ENCODE measurements around the gene IL21R. TPM values are rescaled to one million over a fixed set of nuclear protein-coding genes. Genes with fewer than 3 reads are reported as not detected.

IL21R gene
- total RNA-seq, 4 donors from 2014 or later = 0.23 to 0.40 (median 0.25) TPM; not detected in 1

- peak overlapping the region in 1 of 2 donors; percentile 13 for H3K4me3 ChIP-seq
- no peak overlapping the region for H3K27ac ChIP-seq
- H3K4me1 ChIP-seq = peaks cover 0 to 12% (median 2%) of the 10 kb centered on the region in 3 donors
- no peaks in the 10 kb centered on the region for H3K36me3 ChIP-seq
- WGBS, 2 donors (ENCODE audit: low coverage in 1 of 2) = 53 to 60% methylated on average over 2 to 8 of the region's 8 CpGs
- TF ChIP-seq, protein P1, sequence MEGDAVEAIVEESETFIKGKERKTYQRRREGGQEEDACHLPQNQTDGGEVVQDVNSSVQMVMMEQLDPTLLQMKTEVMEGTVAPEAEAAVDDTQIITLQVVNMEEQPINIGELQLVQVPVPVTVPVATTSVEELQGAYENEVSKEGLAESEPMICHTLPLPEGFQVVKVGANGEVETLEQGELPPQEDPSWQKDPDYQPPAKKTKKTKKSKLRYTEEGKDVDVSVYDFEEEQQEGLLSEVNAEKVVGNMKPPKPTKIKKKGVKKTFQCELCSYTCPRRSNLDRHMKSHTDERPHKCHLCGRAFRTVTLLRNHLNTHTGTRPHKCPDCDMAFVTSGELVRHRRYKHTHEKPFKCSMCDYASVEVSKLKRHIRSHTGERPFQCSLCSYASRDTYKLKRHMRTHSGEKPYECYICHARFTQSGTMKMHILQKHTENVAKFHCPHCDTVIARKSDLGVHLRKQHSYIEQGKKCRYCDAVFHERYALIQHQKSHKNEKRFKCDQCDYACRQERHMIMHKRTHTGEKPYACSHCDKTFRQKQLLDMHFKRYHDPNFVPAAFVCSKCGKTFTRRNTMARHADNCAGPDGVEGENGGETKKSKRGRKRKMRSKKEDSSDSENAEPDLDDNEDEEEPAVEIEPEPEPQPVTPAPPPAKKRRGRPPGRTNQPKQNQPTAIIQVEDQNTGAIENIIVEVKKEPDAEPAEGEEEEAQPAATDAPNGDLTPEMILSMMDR (IDR thresholded peaks at IDR 0.05) = no peak
- no peak for TF ChIP-seq POLR2AphosphoS5 (IDR thresholded peaks at IDR 0.05)
- TF ChIP-seq EP300 (IDR thresholded peaks at IDR 0.05) = no peak
- TF ChIP-seq POLR2A (IDR thresholded peaks at IDR 0.05) = no peak
- no peaks in the 10 kb centered on the region for H3K9me3 ChIP-seq
- H3K27me3 ChIP-seq = peaks cover 55% of the 10 kb centered on the region
- ATAC-seq = no peak
Observed at GRCh38 chr16:27402569-27402963, 592 bp downstream of the IL21R start.

DNA sequence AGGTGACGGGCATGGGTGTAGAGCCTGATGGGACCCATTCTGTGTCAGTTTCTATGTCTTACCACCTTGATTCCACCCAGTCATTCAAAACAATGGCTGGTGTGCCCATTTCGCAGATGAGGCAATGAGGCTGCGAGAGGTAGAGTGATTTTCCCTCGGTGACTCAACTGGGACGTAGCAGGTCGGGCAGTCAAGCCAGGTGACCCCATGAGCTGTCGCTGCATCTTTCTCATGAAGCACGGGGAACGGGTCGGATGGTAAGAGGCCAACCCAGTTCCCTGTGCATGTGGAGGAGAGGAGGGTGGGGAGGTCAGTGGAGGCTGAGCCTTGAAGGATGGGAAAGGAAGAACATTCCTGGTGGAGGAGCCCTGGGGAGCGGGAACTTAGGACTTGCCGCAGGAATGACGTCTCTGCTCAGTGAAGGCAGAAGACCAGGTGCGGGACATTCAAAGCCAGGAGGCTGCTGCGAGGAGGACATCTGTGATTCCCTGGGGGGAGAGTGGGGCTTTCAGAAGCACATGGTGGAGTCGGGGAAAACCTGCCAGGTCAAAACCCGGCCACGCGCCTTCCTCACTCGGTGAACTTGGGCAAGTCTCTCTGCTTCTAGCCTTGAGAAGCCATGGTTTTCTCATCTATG lies 1.1 kb downstream of the IL21R start:
- ATAC-seq = no peak
- TF ChIP-seq, protein P1 (IDR thresholded peaks at IDR 0.05) = no peak
- TF ChIP-seq POLR2A (IDR thresholded peaks at IDR 0.05) (no peak), EP300 (IDR thresholded peaks at IDR 0.05) (no peak), POLR2AphosphoS5 (IDR thresholded peaks at IDR 0.05) (no peak)
- no peak overlapping the region for H3K4me3 ChIP-seq
- H3K36me3 ChIP-seq = no peaks in the 10 kb centered on the region
- no peak overlapping the region for H3K27ac ChIP-seq
- peaks cover 55% of the 10 kb centered on the region for H3K27me3 ChIP-seq
- H3K4me1 ChIP-seq = peaks cover 0 to 12% (median 2%) of the 10 kb centered on the region in 3 donors
- WGBS, 2 donors (ENCODE audit: low coverage in 1 of 2) = 73 to 88% methylated on average over 6 to 11 of the region's 20 CpGs
- no peaks in the 10 kb centered on the region for H3K9me3 ChIP-seq

DNA sequence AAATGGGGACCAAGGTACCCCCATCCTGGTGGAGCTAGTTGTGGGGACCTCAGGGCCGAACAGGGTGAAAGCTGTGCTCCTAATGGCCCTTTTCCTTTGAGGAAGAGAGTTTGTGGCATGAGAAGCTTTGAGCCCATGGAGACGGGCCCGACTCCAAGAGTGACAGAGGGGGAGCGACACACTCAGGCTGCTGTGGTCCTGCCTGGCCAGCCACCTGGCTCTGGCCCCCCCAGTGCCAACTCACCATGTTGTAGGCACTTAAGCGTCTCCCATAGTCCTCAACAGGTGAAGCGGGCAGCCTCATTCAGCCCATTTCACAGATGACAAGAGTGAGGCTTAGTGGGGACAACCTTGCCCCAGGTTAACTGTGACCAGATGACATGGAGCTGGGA lies 1.6 kb downstream of the IL21R start:
- no peak for ATAC-seq
- Histone ChIP-seq H3K4me1 (peaks cover 0 to 12% (median 2%) of the 10 kb centered on the region in 3 donors), H3K9me3 (no peaks in the 10 kb centered on the region), H3K27me3 (peaks cover 55% of the 10 kb centered on the region), H3K4me3 (no peak overlapping the region), H3K27ac (no peak overlapping the region), H3K36me3 (no peaks in the 10 kb centered on the region)
- WGBS, 2 donors (ENCODE audit: low coverage in 1 of 2) = no CpG with 5 or more reads among the region's 6 CpGs
- TF ChIP-seq POLR2A (IDR thresholded peaks at IDR 0.05) (no peak), EP300 (IDR thresholded peaks at IDR 0.05) (no peak)

DNA sequence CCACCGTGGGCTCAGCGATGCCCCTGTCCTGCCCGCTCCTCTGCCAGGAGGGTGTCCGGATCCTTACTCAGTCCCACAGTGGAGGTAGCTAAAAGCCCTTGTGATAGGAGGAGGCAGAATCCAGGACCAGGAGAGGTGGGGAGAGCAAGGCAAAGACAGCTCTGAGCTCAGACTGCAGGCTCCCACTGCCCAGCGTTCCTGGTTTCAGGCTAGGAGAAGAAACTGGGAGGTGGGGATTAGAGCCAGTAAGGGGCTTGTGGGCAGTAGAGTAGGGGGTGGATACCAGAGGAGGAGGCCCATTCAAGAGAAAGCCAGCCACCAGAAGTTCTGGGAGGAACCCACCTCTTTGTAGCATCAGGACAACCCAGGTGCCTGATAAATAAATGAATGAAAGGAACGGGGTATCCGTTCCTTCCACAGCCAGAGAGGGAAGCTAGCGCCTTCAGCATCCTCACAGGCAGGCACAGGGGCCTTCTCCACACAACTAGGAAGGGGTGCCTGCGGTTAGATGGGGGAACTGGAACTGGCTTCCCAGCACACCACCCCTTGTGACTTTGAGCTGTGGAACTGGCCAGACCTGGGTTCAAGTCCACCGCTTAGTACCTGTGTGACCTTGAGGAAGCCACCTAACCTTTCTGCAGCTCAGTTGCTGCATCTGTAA lies 2.3 kb downstream of the IL21R start:
- no peaks in the 10 kb centered on the region for H3K36me3 ChIP-seq
- peaks cover 0 to 12% (median 2%) of the 10 kb centered on the region in 3 donors for H3K4me1 ChIP-seq
- 68 to 87% methylated on average over 3 to 6 of the region's 10 CpGs for WGBS, 2 donors (ENCODE audit: low coverage in 1 of 2)
- TF ChIP-seq POLR2A (IDR thresholded peaks at IDR 0.05) (no peak), POLR2AphosphoS5 (IDR thresholded peaks at IDR 0.05) (no peak), EP300 (IDR thresholded peaks at IDR 0.05) (no peak)
- TF ChIP-seq, protein P1 (IDR thresholded peaks at IDR 0.05) = no peak
- H3K27ac ChIP-seq = no peak overlapping the region
- H3K4me3 ChIP-seq = no peak overlapping the region
- no peaks in the 10 kb centered on the region for H3K9me3 ChIP-seq
- peaks cover 55% of the 10 kb centered on the region for H3K27me3 ChIP-seq
- no peak for ATAC-seq

DNA sequence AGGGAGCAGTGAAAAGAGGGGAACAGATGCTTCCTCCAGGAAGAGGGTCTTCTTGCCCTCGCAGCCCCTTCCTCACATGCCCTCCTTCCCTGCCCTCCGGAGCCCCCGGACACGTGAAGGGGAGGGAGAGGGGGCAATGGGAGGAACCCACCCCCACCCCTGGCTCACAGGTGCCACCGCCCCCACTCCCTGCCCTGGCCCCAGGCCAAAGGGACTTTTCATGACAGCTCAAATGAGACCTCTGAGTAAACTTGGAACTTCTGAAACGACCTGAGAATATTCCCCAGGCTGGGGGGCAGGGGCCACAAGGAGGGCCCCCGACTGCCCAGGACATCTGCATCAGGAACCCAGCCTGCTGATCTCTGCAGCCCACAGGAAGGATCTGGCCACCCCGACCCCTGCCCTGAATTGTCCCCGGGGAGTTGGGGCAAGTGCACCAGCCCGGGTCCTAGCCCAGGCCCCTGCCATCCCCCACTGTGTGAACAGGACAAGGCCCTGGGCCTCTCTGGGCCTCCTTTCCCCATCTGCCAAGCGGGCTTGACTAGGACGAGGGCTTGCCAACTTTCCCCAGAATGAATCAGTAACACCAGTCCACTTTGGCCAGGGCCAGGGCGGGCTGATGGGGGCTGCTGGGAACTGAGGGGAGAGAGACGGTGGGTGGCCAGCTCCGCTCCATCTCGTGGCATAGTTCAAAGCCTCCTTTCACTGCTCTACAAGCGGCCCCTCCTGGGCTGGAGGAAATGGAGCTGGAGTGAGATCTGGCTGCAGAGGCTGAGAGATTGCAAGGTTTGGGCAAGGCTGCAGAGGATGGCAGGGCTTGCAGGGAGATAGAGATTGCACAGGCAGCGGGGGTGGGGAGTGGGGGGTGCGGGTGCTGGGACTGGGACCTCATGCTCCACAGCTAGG lies 3.8 kb downstream of the IL21R start:
- Histone ChIP-seq H3K27me3 (peaks cover 55% of the 10 kb centered on the region), H3K9me3 (peaks cover 0 to 12% (median 0%) of the 10 kb centered on the region in 3 donors), H3K4me1 (peaks cover 0 to 12% (median 2%) of the 10 kb centered on the region in 3 donors), H3K27ac (no peak overlapping the region), H3K4me3 (no peak overlapping the region), H3K36me3 (no peaks in the 10 kb centered on the region)
- 0 to 40% methylated on average over 1 of the region's 19 CpGs for WGBS, 2 donors (ENCODE audit: low coverage in 1 of 2)
- no peak for TF ChIP-seq POLR2A (IDR thresholded peaks at IDR 0.05)
- no peak for TF ChIP-seq POLR2AphosphoS5 (IDR thresholded peaks at IDR 0.05)
- TF ChIP-seq, protein P1 (IDR thresholded peaks at IDR 0.05) = no peak
- no peak for TF ChIP-seq EP300 (IDR thresholded peaks at IDR 0.05)
- no peak for ATAC-seq
